ENCODE results near the gene AHRR. TPM values are rescaled to one million over a fixed set of nuclear protein-coding genes. Genes with fewer than 3 reads are reported as not detected.

Gene AHRR
- total and polyA plus RNA-seq, 10 of the 15 experiments (the other 5 are each of a cell fraction or from before 2014, with no cell fraction given), result 0.90 to 35.2 (median 19.2) TPM

- TF ChIP-seq, protein P1, sequence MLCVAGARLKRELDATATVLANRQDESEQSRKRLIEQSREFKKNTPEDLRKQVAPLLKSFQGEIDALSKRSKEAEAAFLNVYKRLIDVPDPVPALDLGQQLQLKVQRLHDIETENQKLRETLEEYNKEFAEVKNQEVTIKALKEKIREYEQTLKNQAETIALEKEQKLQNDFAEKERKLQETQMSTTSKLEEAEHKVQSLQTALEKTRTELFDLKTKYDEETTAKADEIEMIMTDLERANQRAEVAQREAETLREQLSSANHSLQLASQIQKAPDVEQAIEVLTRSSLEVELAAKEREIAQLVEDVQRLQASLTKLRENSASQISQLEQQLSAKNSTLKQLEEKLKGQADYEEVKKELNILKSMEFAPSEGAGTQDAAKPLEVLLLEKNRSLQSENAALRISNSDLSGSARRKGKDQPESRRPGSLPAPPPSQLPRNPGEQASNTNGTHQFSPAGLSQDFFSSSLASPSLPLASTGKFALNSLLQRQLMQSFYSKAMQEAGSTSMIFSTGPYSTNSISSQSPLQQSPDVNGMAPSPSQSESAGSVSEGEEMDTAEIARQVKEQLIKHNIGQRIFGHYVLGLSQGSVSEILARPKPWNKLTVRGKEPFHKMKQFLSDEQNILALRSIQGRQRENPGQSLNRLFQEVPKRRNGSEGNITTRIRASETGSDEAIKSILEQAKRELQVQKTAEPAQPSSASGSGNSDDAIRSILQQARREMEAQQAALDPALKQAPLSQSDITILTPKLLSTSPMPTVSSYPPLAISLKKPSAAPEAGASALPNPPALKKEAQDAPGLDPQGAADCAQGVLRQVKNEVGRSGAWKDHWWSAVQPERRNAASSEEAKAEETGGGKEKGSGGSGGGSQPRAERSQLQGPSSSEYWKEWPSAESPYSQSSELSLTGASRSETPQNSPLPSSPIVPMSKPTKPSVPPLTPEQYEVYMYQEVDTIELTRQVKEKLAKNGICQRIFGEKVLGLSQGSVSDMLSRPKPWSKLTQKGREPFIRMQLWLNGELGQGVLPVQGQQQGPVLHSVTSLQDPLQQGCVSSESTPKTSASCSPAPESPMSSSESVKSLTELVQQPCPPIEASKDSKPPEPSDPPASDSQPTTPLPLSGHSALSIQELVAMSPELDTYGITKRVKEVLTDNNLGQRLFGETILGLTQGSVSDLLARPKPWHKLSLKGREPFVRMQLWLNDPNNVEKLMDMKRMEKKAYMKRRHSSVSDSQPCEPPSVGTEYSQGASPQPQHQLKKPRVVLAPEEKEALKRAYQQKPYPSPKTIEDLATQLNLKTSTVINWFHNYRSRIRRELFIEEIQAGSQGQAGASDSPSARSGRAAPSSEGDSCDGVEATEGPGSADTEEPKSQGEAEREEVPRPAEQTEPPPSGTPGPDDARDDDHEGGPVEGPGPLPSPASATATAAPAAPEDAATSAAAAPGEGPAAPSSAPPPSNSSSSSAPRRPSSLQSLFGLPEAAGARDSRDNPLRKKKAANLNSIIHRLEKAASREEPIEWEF (IDR thresholded peaks at IDR 0.05; ENCODE audit: insufficient replicate concordance, low read depth, low read length), result no peak
- TF ChIP-seq TBL1XR1 (IDR thresholded peaks at IDR 0.05; ENCODE audit: low read depth, low read length) (no peak), POLR2A (IDR thresholded peaks at IDR 0.05; ENCODE audit: low read depth, low read length) (0 out of 2 replicates have a peak, but pooled peaks have one; percentile 41), KDM1A (IDR thresholded peaks at IDR 0.05; ENCODE audit: borderline replicate concordance) (no peak), NFIC (IDR thresholded peaks at IDR 0.05; ENCODE audit: low read depth, low read length) (no peak), CBFB (IDR thresholded peaks at IDR 0.05; ENCODE audit: low read depth) (no peak), TARDBP (IDR thresholded peaks at IDR 0.05; ENCODE audit: borderline replicate concordance) (no peak), CREM (IDR thresholded peaks at IDR 0.05; ENCODE audit: low read depth) (peak; percentile 4; the same call in 1 of the 2 replicates), NFYA (IDR thresholded peaks at IDR 0.05; ENCODE audit: borderline replicate concordance, low read depth, low read length) (no peak), DPF2 (IDR thresholded peaks at IDR 0.05) (0 out of 2 replicates have a peak, but pooled peaks have one; percentile 21), SIN3A (IDR thresholded peaks at IDR 0.05; ENCODE audit: low read depth, low read length) (peak; percentile 12; the same call in 1 of the 2 replicates)
- TF ChIP-seq, protein P2, sequence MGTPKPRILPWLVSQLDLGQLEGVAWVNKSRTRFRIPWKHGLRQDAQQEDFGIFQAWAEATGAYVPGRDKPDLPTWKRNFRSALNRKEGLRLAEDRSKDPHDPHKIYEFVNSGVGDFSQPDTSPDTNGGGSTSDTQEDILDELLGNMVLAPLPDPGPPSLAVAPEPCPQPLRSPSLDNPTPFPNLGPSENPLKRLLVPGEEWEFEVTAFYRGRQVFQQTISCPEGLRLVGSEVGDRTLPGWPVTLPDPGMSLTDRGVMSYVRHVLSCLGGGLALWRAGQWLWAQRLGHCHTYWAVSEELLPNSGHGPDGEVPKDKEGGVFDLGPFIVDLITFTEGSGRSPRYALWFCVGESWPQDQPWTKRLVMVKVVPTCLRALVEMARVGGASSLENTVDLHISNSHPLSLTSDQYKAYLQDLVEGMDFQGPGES (IDR thresholded peaks at IDR 0.05), result no peak
- TF ChIP-seq, protein P3, sequence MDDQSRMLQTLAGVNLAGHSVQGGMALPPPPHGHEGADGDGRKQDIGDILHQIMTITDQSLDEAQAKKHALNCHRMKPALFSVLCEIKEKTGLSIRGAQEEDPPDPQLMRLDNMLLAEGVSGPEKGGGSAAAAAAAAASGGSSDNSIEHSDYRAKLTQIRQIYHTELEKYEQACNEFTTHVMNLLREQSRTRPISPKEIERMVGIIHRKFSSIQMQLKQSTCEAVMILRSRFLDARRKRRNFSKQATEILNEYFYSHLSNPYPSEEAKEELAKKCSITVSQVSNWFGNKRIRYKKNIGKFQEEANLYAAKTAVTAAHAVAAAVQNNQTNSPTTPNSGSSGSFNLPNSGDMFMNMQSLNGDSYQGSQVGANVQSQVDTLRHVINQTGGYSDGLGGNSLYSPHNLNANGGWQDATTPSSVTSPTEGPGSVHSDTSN (IDR thresholded peaks at IDR 0.05; ENCODE audit: insufficient replicate concordance, low read depth, low read length), result no peak
Observed at GRCh38 chr5:472076-472655, 150.7 kb downstream of the AHRR start (continued).

Data from GM12878 (cell line).